H1 (cell line): ENCODE data around the gene LAP3. TPM values are rescaled to one million over a fixed set of nuclear protein-coding genes. Genes with fewer than 3 reads are reported as not detected.

ENCODE experiments used
- CTCF ChIA-PET: fragments of 300-600 bp; sonication (Branson Sonifier 250); formaldehyde crosslinking; loops from one replicate; lab custom pipeline; 2021; ENCODE audit not compliant: partially characterized antibody; lab: Charles Lee
- POLR2A ChIA-PET: fragments of 300-600 bp; sonication (Branson Sonifier 250); formaldehyde crosslinking; loops from one replicate; lab custom pipeline; 2021; ENCODE audit warnings: inconsistent platforms; ENCODE audit not compliant: partially characterized antibody; lab: Charles Lee
- DNase-seq, 2 experiments: peaks; one replicate each; pipeline versions ENCODE4 v3.0.0 to v3.0.0-alpha.2; 2010 to 2022; ENCODE audit warnings: low spot score in 2 of 2, low read depth in 1 of 2, mixed read lengths in 1 of 2
- FAIRE-seq: peaks from 2 replicates; lab custom pipeline; 2011; peaks lifted over from hg19 to GRCh38; lab: Jason Lieb, UNC
- H2AFZ ChIP-seq: 2 replicates; pipeline ENCODE4 v1.8.1; 2012; ENCODE audit warnings: low read length, inconsistent platforms
- H2AK5ac ChIP-seq: 2 replicates; pipeline ENCODE4 v1.6.1; 2013; ENCODE audit warnings: low read depth, low read length
- H2BK120ac ChIP-seq: replicated peaks from 2 replicates; pipeline ENCODE3; 2013; ENCODE audit warnings: low read depth, low read length, inconsistent platforms
- H2BK12ac ChIP-seq: 2 replicates; pipeline ENCODE4 v1.6.1; 2013; ENCODE audit warnings: low read depth, low read length
- H2BK15ac ChIP-seq: 2 replicates; pipeline ENCODE4 v1.6.1; 2013; ENCODE audit warnings: low read length
- H2BK20ac ChIP-seq: 2 replicates; pipeline ENCODE4 v1.6.1; 2013; ENCODE audit warnings: low read length
- H2BK5ac ChIP-seq: 2 replicates; pipeline ENCODE4 v1.6.1; 2013; ENCODE audit warnings: low read depth, low read length
- H3K14ac ChIP-seq: 2 replicates; pipeline ENCODE4 v1.6.1; 2013; ENCODE audit warnings: inconsistent platforms; ENCODE audit not compliant: insufficient read length
- H3K18ac ChIP-seq: 2 replicates; pipeline ENCODE4 v1.6.1; 2013; ENCODE audit warnings: low read length; ENCODE audit errors: extremely low read depth
- H3K23ac ChIP-seq: 2 replicates; pipeline ENCODE4 v1.6.1; 2013; ENCODE audit warnings: inconsistent platforms; ENCODE audit not compliant: insufficient read length
- H3K23me2 ChIP-seq: 2 replicates; pipeline ENCODE4 v1.6.1; 2013; ENCODE audit warnings: low read depth, low read length
- H3K27ac ChIP-seq: 2 replicates; pipeline ENCODE4 v1.6.1; 2011; ENCODE audit warnings: low read depth, low read length, inconsistent platforms
- H3K27me3 ChIP-seq, 4 experiments: replicated peaks in 1 of 4; 1 replicate in 1 of 4; 2 replicates in 3 of 4; pipeline versions ENCODE4 v1.6.1 to v1.8.1; 2011 to 2013; ENCODE audit warnings: low read length in 3 of 4, mild to moderate bottlenecking in 3 of 4, inconsistent platforms in 2 of 4, mixed read lengths in 2 of 4, moderate library complexity in 1 of 4; ENCODE audit not compliant: control insufficient read depth in 3 of 4, insufficient read depth in 3 of 4; ENCODE audit errors: extremely low read depth in 1 of 4
- H3K36me3 ChIP-seq, 4 experiments: 2 replicates each; pipeline versions ENCODE4 v1.6.1 to v1.8.1; 2011 to 2013; ENCODE audit warnings: mild to moderate bottlenecking in 4 of 4, low read length in 3 of 4, moderate library complexity in 2 of 4, control low read depth in 1 of 4, inconsistent platforms in 1 of 4; ENCODE audit not compliant: insufficient read depth in 4 of 4, control insufficient read depth in 2 of 4
- H3K4ac ChIP-seq: replicated peaks from 2 replicates; pipeline ENCODE3; 2013; ENCODE audit warnings: low read length, low read depth, mixed read lengths, inconsistent platforms; ENCODE audit not compliant: insufficient read length
- H3K4me1 ChIP-seq, 4 experiments: replicated peaks in 1 of 4; 1 replicate in 1 of 4; 2 replicates in 3 of 4; pipeline versions ENCODE4 v1.6.1 to v1.8.1; 2011 to 2013; ENCODE audit warnings: low read length in 3 of 4, inconsistent platforms in 2 of 4, mixed read lengths in 1 of 4; ENCODE audit not compliant: insufficient read depth in 4 of 4, control insufficient read depth in 3 of 4
- H3K4me2 ChIP-seq, 2 experiments: 2 replicates each; pipeline versions ENCODE4 v1.6.1 to v1.8.1; 2011 to 2013; ENCODE audit warnings: low read depth in 2 of 2, low read length in 2 of 2, control low read depth in 1 of 2, inconsistent platforms in 1 of 2, mild to moderate bottlenecking in 1 of 2; ENCODE audit not compliant: insufficient read depth in 1 of 2
- H3K4me3 ChIP-seq, 4 experiments: fragments of 200-600, 300-600 bp in 1 of 4; sonication (generic), shearing (Covaris generic), sonication (Bioruptor Twin) in 1 of 4; 2 replicates each; pipeline versions ENCODE4 v1.5.1 to v1.8.1; 2011 to 2016; ENCODE audit warnings: low read length in 4 of 4, low read depth in 3 of 4, control low read depth in 2 of 4, inconsistent platforms in 2 of 4, mild to moderate bottlenecking in 2 of 4, mixed read lengths in 1 of 4, moderate library complexity in 1 of 4; ENCODE audit not compliant: insufficient read depth in 2 of 4; ENCODE audit errors: extremely low read depth in 1 of 4
- H3K56ac ChIP-seq: replicated peaks from 2 replicates; pipeline ENCODE3; 2013; ENCODE audit warnings: low read depth, mild to moderate bottlenecking, mixed read lengths, low read length, inconsistent platforms; ENCODE audit not compliant: insufficient read length
- H3K79me1 ChIP-seq: 2 replicates; pipeline ENCODE4 v1.6.1; 2013; ENCODE audit warnings: low read depth, low read length, control low read depth
- H3K79me2 ChIP-seq, 2 experiments: 2 replicates each; pipeline versions ENCODE4 v1.6.1 to v1.8.1; 2012 to 2013; ENCODE audit warnings: low read length in 2 of 2, mild to moderate bottlenecking in 2 of 2, inconsistent platforms in 1 of 2; ENCODE audit not compliant: insufficient read depth in 2 of 2, control insufficient read depth in 1 of 2
- H3K9ac ChIP-seq, 4 experiments: replicated peaks in 1 of 4; 1 replicate in 1 of 4; 2 replicates in 3 of 4; pipeline versions ENCODE4 v1.6.1 to v1.8.1; 2011 to 2013; ENCODE audit warnings: low read depth in 3 of 4, low read length in 3 of 4, control low read depth in 2 of 4, mild to moderate bottlenecking in 2 of 4, moderate library complexity in 2 of 4, inconsistent platforms in 1 of 4; ENCODE audit errors: extremely low read depth in 1 of 4
- H3K9me3 ChIP-seq, 2 experiments: 2 replicates each; pipeline versions ENCODE4 v1.6.1 to v1.8.1; 2012 to 2013; ENCODE audit warnings: mild to moderate bottlenecking in 2 of 2, moderate library complexity in 2 of 2, control low read depth in 1 of 2, inconsistent platforms in 1 of 2, low read depth in 1 of 2, low read length in 1 of 2, mixed read lengths in 1 of 2; ENCODE audit not compliant: insufficient read depth in 2 of 2
- H4K20me1 ChIP-seq, 2 experiments: replicated peaks in 1 of 2; 2 replicates each; pipeline versions ENCODE3 to v1.8.1; 2011 to 2013; ENCODE audit warnings: inconsistent platforms in 2 of 2, low read length in 2 of 2, mild to moderate bottlenecking in 1 of 2; ENCODE audit not compliant: insufficient read depth in 2 of 2, control insufficient read depth in 1 of 2
- H4K5ac ChIP-seq: 2 replicates; pipeline ENCODE4 v1.6.1; 2013; ENCODE audit warnings: low read length, low read depth, mixed read lengths, inconsistent platforms; ENCODE audit not compliant: insufficient read length
- H4K8ac ChIP-seq: 2 replicates; pipeline ENCODE4 v1.8.0; 2013; ENCODE audit warnings: mild to moderate bottlenecking, moderate library complexity, low read length, inconsistent platforms; ENCODE audit not compliant: insufficient read depth; ENCODE audit errors: extremely low read depth
- H4K91ac ChIP-seq: replicated peaks from 2 replicates; pipeline ENCODE3; 2013; ENCODE audit warnings: low read length, mixed read lengths, inconsistent platforms; ENCODE audit not compliant: insufficient read length
- CHD2 ChIP-seq: IDR thresholded peaks from 2 replicates; pipeline ENCODE4 v1.6.1; 2012; ENCODE audit warnings: low read length, improper control_type of control experiment
- NANOG ChIP-seq: IDR thresholded peaks from 2 replicates; pipeline ENCODE4 v1.6.1; 2011; ENCODE audit warnings: low read length, low read depth, mild to moderate bottlenecking, inconsistent platforms; ENCODE audit not compliant: insufficient read depth, poor library complexity, severe bottlenecking
- PHF8 ChIP-seq: fragments of 200-600 bp; sonication (generic); conservative IDR thresholded peaks from 2 replicates; pipeline ENCODE4 v1.7.1; 2012; ENCODE audit warnings: low read depth, mild to moderate bottlenecking, inconsistent platforms, low read length, moderate library complexity
- RXRA ChIP-seq: IDR thresholded peaks from 2 replicates; pipeline ENCODE4 v1.6.1; 2011; ENCODE audit warnings: low read depth, mild to moderate bottlenecking, low read length, moderate library complexity; ENCODE audit not compliant: insufficient read depth
- WGBS, 2 experiments: shearing (Covaris generic) in 1 of 2; methylation state at CpG; one replicate each; pipeline versions ENCODE4 v1.1.6 to v1.1.7; 2013 to 2015; ENCODE audit warnings: low lambda C conversion rate in 2 of 2, mixed read lengths in 2 of 2, inconsistent platforms in 1 of 2, low coverage in 1 of 2, missing lambda C conversion rate in 1 of 2; ENCODE audit not compliant: insufficient replicate concordance in 2 of 2, insufficient coverage in 1 of 2, insufficient read length in 1 of 2; ENCODE audit errors: extremely low coverage in 1 of 2, missing lambda C conversion rate in 1 of 2; 5-methylcytosine and 5-hydroxymethylcytosine counted together
- polyA plus RNA-seq, 7 experiments: library from polyadenylated mRNA; depleted of rRNA in 3 of 7; stranded (reverse) in 5 of 7; unstranded in 2 of 7; fragments of >200 nt in 5 of 7; fragments of 200-250 nt in 2 of 7; gene quantifications; 1 replicate in 5 of 7; 2 replicates in 1 of 7; 4 replicates in 1 of 7; pipeline versions ENCODE4 v1.2.1 to v1.2.3, GENCODE V29; 2011 to 2013; ENCODE audit warnings: missing spikeins in 2 of 7, mixed read lengths in 2 of 7
- total RNA-seq: library from RNA; stranded (reverse); fragmentation: NEBNext Ultra II Directional; extraction: Animal tissue kit (Norgen Biotek cat#: 25700); gene quantifications from 2 replicates; pipeline ENCODE4 v1.2.1, GENCODE V29; 2021

Gene LAP3
- total and polyA plus RNA-seq, 2 of the 8 experiments (the other 6 are each of a cell fraction or from before 2014, with no cell fraction given): 28.3 to 50.9 TPM

- Histone ChIP-seq H3K27me3 (no peaks in the 10 kb centered on the region), H3K18ac (no peak overlapping the region), H4K5ac (no peak overlapping the region), H4K91ac (no peak overlapping the region), H3K23ac (no peak overlapping the region), H2BK20ac (no peak overlapping the region), H3K36me3 (peaks cover 38 to 94% (median 80%) of the 10 kb centered on the region in 4 experiments), H2BK15ac (no peak overlapping the region), H3K4ac (no peak overlapping the region), H3K4me1 (no peaks in the 10 kb centered on the region), H3K79me2 (peaks cover 12 to 17% of the 10 kb centered on the region in 2 experiments), H3K14ac (no peak overlapping the region), H4K8ac (no peak overlapping the region; the same call in 1 of the 2 replicates), H4K20me1 (peaks cover 4 to 16% of the 10 kb centered on the region in 2 experiments), H2BK5ac (no peak overlapping the region), H3K23me2 (no peaks in the 10 kb centered on the region), H3K9me3 (no peaks in the 10 kb centered on the region), H3K4me2 (no peak overlapping the region), H3K56ac (no peak overlapping the region), H3K27ac (no peak overlapping the region), H3K79me1 (peaks cover 8% of the 10 kb centered on the region), H2BK12ac (no peak overlapping the region), H2AFZ (no peak overlapping the region), H2BK120ac (no peak overlapping the region), H2AK5ac (no peak overlapping the region), H3K4me3 (no peak overlapping the region), H3K9ac (no peak overlapping the region)
- POLR2A ChIA-PET: interaction anchor here (0.6 to 2.0 kb wide), 3 partner anchors 9 to 19 kb away, joined by 3 to 5 read pairs (median 4); partner anchors contain the start of gene MED28
- FAIRE-seq (no peak), DNase-seq (no peak)
- no peak for TF ChIP-seq RXRA
- TF ChIP-seq PHF8: no peak
- TF ChIP-seq NANOG: no peak
- TF ChIP-seq CHD2: no peak
- 94% methylated on average over 7 of the region's 7 CpGs; no CpG with 5 or more reads in 1 of the 2 experiments for WGBS, 2 experiments
- CTCF ChIA-PET: interaction anchor here (0.6 to 0.7 kb wide), 3 partner anchors 9 to 499 kb away, joined by 3 to 4 read pairs (median 3); partner anchors contain the start of gene MED28
These were observed 46.5 kb downstream of the LAP3 start for GRCh38 chr4:17623451-17624001.
